ENCODE data around the gene PLEKHG3.

DNA sequence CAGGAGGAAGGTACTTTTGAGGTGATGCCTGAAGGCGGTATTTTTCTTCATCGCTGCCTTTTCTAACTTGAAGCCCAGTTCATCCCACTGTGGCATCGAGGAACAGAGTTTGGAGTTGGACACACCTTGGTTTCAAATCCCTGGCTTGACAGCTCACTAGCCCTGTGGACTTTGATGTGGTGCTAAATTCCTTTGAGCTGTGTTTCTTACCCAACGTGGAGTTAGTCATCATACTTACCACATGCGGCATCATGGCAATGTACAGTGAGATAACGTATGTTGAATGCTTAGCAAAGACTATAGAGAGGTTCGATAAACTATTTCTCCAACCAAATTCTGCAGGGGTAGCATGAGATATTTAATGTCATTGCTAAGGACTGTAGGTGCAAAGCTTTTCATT, 3.4 kb downstream of the PLEKHG3 start:
- TF ChIP-seq, protein P1, sequence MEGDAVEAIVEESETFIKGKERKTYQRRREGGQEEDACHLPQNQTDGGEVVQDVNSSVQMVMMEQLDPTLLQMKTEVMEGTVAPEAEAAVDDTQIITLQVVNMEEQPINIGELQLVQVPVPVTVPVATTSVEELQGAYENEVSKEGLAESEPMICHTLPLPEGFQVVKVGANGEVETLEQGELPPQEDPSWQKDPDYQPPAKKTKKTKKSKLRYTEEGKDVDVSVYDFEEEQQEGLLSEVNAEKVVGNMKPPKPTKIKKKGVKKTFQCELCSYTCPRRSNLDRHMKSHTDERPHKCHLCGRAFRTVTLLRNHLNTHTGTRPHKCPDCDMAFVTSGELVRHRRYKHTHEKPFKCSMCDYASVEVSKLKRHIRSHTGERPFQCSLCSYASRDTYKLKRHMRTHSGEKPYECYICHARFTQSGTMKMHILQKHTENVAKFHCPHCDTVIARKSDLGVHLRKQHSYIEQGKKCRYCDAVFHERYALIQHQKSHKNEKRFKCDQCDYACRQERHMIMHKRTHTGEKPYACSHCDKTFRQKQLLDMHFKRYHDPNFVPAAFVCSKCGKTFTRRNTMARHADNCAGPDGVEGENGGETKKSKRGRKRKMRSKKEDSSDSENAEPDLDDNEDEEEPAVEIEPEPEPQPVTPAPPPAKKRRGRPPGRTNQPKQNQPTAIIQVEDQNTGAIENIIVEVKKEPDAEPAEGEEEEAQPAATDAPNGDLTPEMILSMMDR (IDR thresholded peaks at IDR 0.05): no peak
- no peak for TF ChIP-seq EZH2 (IDR thresholded peaks at IDR 0.05)

Data from neural progenitor cell (in vitro differentiated cells).